H9 (cell line): ENCODE data around the gene RBMS3. TPM values are rescaled to one million over a fixed set of nuclear protein-coding genes. Genes with fewer than 3 reads are reported as not detected.
A peak's percentile ranks its signal among the peaks of the same experiment; 100 is the strongest.

Experiments
- DNase-seq: peaks from one replicate; pipeline ENCODE4 v3.0.0-alpha.2; 2017
- H2AFZ ChIP-seq: one replicate; pipeline ENCODE4 v1.6.1; 2013; ENCODE audit warnings: mild to moderate bottlenecking, low read length, control low read depth, moderate library complexity
- H2AK5ac ChIP-seq: 2 replicates; pipeline ENCODE4 v1.6.1; 2013; ENCODE audit warnings: low read length, control low read depth, mixed read lengths; ENCODE audit not compliant: insufficient read length
- H2BK120ac ChIP-seq: one replicate; pipeline ENCODE4 v1.6.1; 2013; ENCODE audit warnings: low read depth, mild to moderate bottlenecking, low read length, control low read depth, inconsistent platforms; ENCODE audit not compliant: poor library complexity, severe bottlenecking
- H2BK12ac ChIP-seq: 2 replicates; pipeline ENCODE4 v1.6.1; 2013; ENCODE audit warnings: low read length, control low read depth, mixed read lengths, low read depth; ENCODE audit not compliant: insufficient read length
- H2BK15ac ChIP-seq: 2 replicates; pipeline ENCODE4 v1.6.1; 2013; ENCODE audit warnings: low read depth, low read length, control low read depth
- H2BK20ac ChIP-seq: one replicate; pipeline ENCODE4 v1.6.1; 2013; ENCODE audit warnings: low read depth, mild to moderate bottlenecking, low read length, control low read depth, inconsistent platforms; ENCODE audit not compliant: poor library complexity, severe bottlenecking
- H2BK5ac ChIP-seq: 2 replicates; pipeline ENCODE4 v1.6.1; 2013; ENCODE audit warnings: low read length, control low read depth, mixed read lengths; ENCODE audit not compliant: insufficient read length
- H3K14ac ChIP-seq: 2 replicates; pipeline ENCODE4 v1.6.1; 2013; ENCODE audit warnings: low read length, control low read depth; ENCODE audit not compliant: insufficient read depth
- H3K18ac ChIP-seq: 2 replicates; pipeline ENCODE4 v1.6.1; 2013; ENCODE audit warnings: low read depth, mild to moderate bottlenecking, mixed read lengths, low read length, control low read depth; ENCODE audit not compliant: insufficient read length
- H3K23ac ChIP-seq: 2 replicates; pipeline ENCODE4 v1.6.1; 2013; ENCODE audit warnings: low read length, control low read depth, mixed read lengths, low read depth; ENCODE audit not compliant: insufficient read length
- H3K23me2 ChIP-seq: 2 replicates; pipeline ENCODE4 v1.6.1; 2013; ENCODE audit warnings: low read depth, mild to moderate bottlenecking, mixed read lengths, low read length, control low read depth; ENCODE audit not compliant: insufficient read length, poor library complexity, severe bottlenecking
- H3K27ac ChIP-seq: 2 replicates; pipeline ENCODE4 v1.5.1; 2013; ENCODE audit warnings: low read length, control low read depth, mixed read lengths, low read depth; ENCODE audit not compliant: insufficient read length
- H3K27me3 ChIP-seq: 2 replicates; pipeline ENCODE4 v1.6.1; 2013; ENCODE audit warnings: low read length, control low read depth, inconsistent platforms; ENCODE audit not compliant: insufficient read depth
- H3K4ac ChIP-seq: 2 replicates; pipeline ENCODE4 v1.6.1; 2013; ENCODE audit warnings: low read depth, mild to moderate bottlenecking, control low read depth, inconsistent platforms, low read length, moderate library complexity
- H3K4me1 ChIP-seq: 2 replicates; pipeline ENCODE4 v1.6.1; 2013; ENCODE audit warnings: low read length, control low read depth, inconsistent platforms; ENCODE audit not compliant: insufficient read depth
- H3K4me2 ChIP-seq: 2 replicates; pipeline ENCODE4 v1.6.1; 2013; ENCODE audit warnings: low read length, control low read depth, mixed read lengths; ENCODE audit not compliant: insufficient read length, insufficient read depth
- H3K56ac ChIP-seq: 2 replicates; pipeline ENCODE4 v1.6.1; 2013; ENCODE audit warnings: low read depth, mild to moderate bottlenecking, mixed read lengths, low read length, control low read depth; ENCODE audit not compliant: insufficient read length
- H3K79me1 ChIP-seq: 2 replicates; pipeline ENCODE4 v1.6.1; 2013; ENCODE audit warnings: low read depth, mild to moderate bottlenecking, moderate library complexity, low read length, control low read depth, inconsistent platforms; ENCODE audit not compliant: insufficient read depth, poor library complexity, severe bottlenecking
- H3K79me2 ChIP-seq: 2 replicates; pipeline ENCODE4 v1.6.1; 2013; ENCODE audit warnings: low read length, control low read depth, inconsistent platforms; ENCODE audit not compliant: insufficient read depth
- H3K9ac ChIP-seq: 2 replicates; pipeline ENCODE4 v1.6.1; 2013; ENCODE audit warnings: low read length, control low read depth, mixed read lengths; ENCODE audit not compliant: insufficient read length; ENCODE audit errors: extremely low read depth
- H3K9me3 ChIP-seq: one replicate; pipeline ENCODE4 v1.6.1; 2013; ENCODE audit warnings: low read depth, low read length, inconsistent platforms; ENCODE audit not compliant: control insufficient read depth
- H3T11ph ChIP-seq: one replicate; pipeline ENCODE4 v1.6.1; 2013; ENCODE audit warnings: mild to moderate bottlenecking, low read length, control low read depth, inconsistent platforms
- H4K20me1 ChIP-seq: one replicate; pipeline ENCODE4 v1.6.1; 2013; ENCODE audit not compliant: control insufficient read depth, insufficient read length, insufficient read depth
- H4K5ac ChIP-seq: 2 replicates; pipeline ENCODE4 v1.6.1; 2013; ENCODE audit warnings: low read depth, mild to moderate bottlenecking, mixed read lengths, low read length, control low read depth; ENCODE audit not compliant: insufficient read length
- H4K8ac ChIP-seq: replicated peaks from 2 replicates; pipeline ENCODE4 v1.6.1; 2013; ENCODE audit warnings: low read length, control low read depth, mixed read lengths, low read depth; ENCODE audit not compliant: insufficient read length
- H4K91ac ChIP-seq: 2 replicates; pipeline ENCODE4 v1.6.1; 2013; ENCODE audit warnings: low read depth, mild to moderate bottlenecking, moderate library complexity, mixed read lengths, low read length, control low read depth; ENCODE audit not compliant: insufficient read length
- H3K27ac Mint-ChIP-seq, 3 experiments: 2 replicates in 2 of 3; 3 replicates in 1 of 3; pipeline ENCODE4 v1.8.0; 2020 to 2021; ENCODE audit warnings: mixed read lengths in 3 of 3, mild to moderate bottlenecking in 1 of 3, moderate library complexity in 1 of 3
- H3K27me3 Mint-ChIP-seq: 2 replicates; pipeline ENCODE4 v1.8.0; 2021; ENCODE audit warnings: low read depth, mild to moderate bottlenecking, moderate library complexity, mixed read lengths
- H3K36me3 Mint-ChIP-seq, 3 experiments: 2 replicates in 2 of 3; 3 replicates in 1 of 3; pipeline ENCODE4 v1.8.0; 2020 to 2021; ENCODE audit warnings: low read depth in 3 of 3, mixed read lengths in 3 of 3; ENCODE audit not compliant: insufficient read depth in 1 of 3
- H3K4me1 Mint-ChIP-seq, 2 experiments: 2 replicates each; pipeline ENCODE4 v1.8.0; 2020; ENCODE audit warnings: mixed read lengths in 2 of 2
- H3K4me3 Mint-ChIP-seq, 2 experiments: 2 replicates in 1 of 2; 3 replicates in 1 of 2; pipeline ENCODE4 v1.8.0; 2020 to 2021; ENCODE audit warnings: mild to moderate bottlenecking in 2 of 2, mixed read lengths in 2 of 2, moderate library complexity in 1 of 2
- H3K9me3 Mint-ChIP-seq, 2 experiments: 2 replicates in 1 of 2; 3 replicates in 1 of 2; pipeline ENCODE4 v1.8.0; 2020; ENCODE audit warnings: mild to moderate bottlenecking in 2 of 2, mixed read lengths in 2 of 2, moderate library complexity in 1 of 2
- WGBS: extraction: QIAGEN DNeasy Blood & Tissue Kit; methylation state at CpG from one replicate; pipeline ENCODE4 v1.1.7; 2013; ENCODE audit warnings: missing lambda C conversion rate, low lambda C conversion rate, mixed read lengths; ENCODE audit not compliant: insufficient read length; ENCODE audit errors: extremely low coverage; 5-methylcytosine and 5-hydroxymethylcytosine counted together
- total RNA-seq: library from RNA; stranded (reverse); gene quantifications from 2 replicates; pipeline ENCODE4 v1.2.1, GENCODE V29; 2021
- TF ChIP-seq, protein P1 (sequence below): fragments of 200-600 bp; sonication (generic); conservative IDR thresholded peaks from 3 replicates; pipeline ENCODE4 v1.8.0; 2021; ENCODE audit warnings: antibody characterized with exemption, mild to moderate bottlenecking

RBMS3 gene
- total RNA-seq, 1 experiment from 2014 or later: 8.1 TPM

DNA sequence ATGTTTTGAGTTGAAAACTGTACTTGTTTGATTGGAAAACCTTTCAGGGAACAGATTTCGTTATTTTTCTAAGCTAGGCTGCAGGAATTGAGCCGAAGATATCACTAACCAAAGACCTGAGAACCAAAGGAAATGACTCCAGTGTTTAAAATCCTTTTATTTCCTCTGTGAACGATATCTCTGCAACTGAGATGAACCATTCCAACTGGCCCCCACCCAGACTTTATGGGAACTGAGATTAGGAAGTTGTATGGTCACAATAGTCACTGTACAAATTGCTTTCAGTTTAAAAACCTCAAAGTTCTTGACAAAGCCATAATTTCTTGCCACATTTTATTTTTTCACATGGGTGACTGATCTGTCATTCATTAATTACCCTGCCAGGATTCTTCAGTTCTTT is 232.4 kb downstream of the RBMS3 start:
- Histone ChIP-seq H3K4me1 (peaks cover 9% of the 10 kb centered on the region; the same call in 1 of the 2 replicates), H3K18ac (no peak overlapping the region), H4K5ac (no peak overlapping the region), H4K91ac (no peak overlapping the region), H3K23me2 (no peaks in the 10 kb centered on the region), H2BK120ac (no peak overlapping the region), H3K4me2 (no peak overlapping the region), H3K79me1 (no peaks in the 10 kb centered on the region), H3K27me3 (no peaks in the 10 kb centered on the region), H2AFZ (no peak overlapping the region), H3K56ac (no peak overlapping the region), H2BK20ac (no peak overlapping the region), H4K8ac (no peak overlapping the region), H3K9ac (no peak overlapping the region), H3K79me2 (no peaks in the 10 kb centered on the region), H3K4ac (no peak overlapping the region), H4K20me1 (no peaks in the 10 kb centered on the region), H3K23ac (no peak overlapping the region), H3T11ph (no peak overlapping the region), H2AK5ac (no peak overlapping the region), H3K27ac (no peak overlapping the region), H2BK5ac (no peak overlapping the region), H3K9me3 (no peaks in the 10 kb centered on the region), H2BK12ac (no peak overlapping the region), H2BK15ac (no peak overlapping the region), H3K14ac (no peak overlapping the region)
- no peak for DNase-seq
- Mint-ChIP-seq H3K27me3 (no peaks in the 10 kb centered on the region), H3K9me3 (no peaks in the 10 kb centered on the region), H3K27ac (peak overlapping the region in 2 of 3 experiments; percentile 36 to 56; a peak in 2 of 7 replicates), H3K36me3 (peaks cover 0 to 2% (median 0%) of the 10 kb centered on the region in 3 experiments; a peak in 2 of 7 replicates), H3K4me3 (no peak overlapping the region), H3K4me1 (peaks cover 15 to 27% of the 10 kb centered on the region in 2 experiments)
- WGBS: no CpG with 5 or more reads among the region's 3 CpGs
- TF ChIP-seq, protein P1, sequence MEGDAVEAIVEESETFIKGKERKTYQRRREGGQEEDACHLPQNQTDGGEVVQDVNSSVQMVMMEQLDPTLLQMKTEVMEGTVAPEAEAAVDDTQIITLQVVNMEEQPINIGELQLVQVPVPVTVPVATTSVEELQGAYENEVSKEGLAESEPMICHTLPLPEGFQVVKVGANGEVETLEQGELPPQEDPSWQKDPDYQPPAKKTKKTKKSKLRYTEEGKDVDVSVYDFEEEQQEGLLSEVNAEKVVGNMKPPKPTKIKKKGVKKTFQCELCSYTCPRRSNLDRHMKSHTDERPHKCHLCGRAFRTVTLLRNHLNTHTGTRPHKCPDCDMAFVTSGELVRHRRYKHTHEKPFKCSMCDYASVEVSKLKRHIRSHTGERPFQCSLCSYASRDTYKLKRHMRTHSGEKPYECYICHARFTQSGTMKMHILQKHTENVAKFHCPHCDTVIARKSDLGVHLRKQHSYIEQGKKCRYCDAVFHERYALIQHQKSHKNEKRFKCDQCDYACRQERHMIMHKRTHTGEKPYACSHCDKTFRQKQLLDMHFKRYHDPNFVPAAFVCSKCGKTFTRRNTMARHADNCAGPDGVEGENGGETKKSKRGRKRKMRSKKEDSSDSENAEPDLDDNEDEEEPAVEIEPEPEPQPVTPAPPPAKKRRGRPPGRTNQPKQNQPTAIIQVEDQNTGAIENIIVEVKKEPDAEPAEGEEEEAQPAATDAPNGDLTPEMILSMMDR: no peak
